ENCODE data around the gene NR2E3.

NR2E3 gene

GRCh38 chr15:71791975-71792374 lies 18.4 kb upstream of the NR2E3 start:
- DNase-seq (ENCODE audit: low read depth, low spot score): no peak

GRCh38 chr15:71792521-71792920 lies 17.8 kb upstream of the NR2E3 start:
- DNase-seq (ENCODE audit: low read depth, low spot score): no peak

- DNase-seq (ENCODE audit: low read depth, low spot score): no peak
Measured at GRCh38 chr15:71798641-71799040, 11.7 kb upstream of the NR2E3 start.

GRCh38 chr15:71800190-71800589 lies 10.2 kb upstream of the NR2E3 start:
- no peak for DNase-seq (ENCODE audit: low read depth, low spot score)

GRCh38 chr15:71800835-71801745 lies 9.3 kb upstream of the NR2E3 start:
- no peak for DNase-seq (ENCODE audit: low read depth, low spot score)

- no peak for DNase-seq (ENCODE audit: low read depth, low spot score)
Measured at GRCh38 chr15:71801935-71802655, 8.3 kb upstream of the NR2E3 start.

GRCh38 chr15:71802770-71803169 lies 7.6 kb upstream of the NR2E3 start:
- DNase-seq (ENCODE audit: low read depth, low spot score): no peak

- DNase-seq (ENCODE audit: low read depth, low spot score): no peak
Measured at GRCh38 chr15:71804226-71804625, 6.1 kb upstream of the NR2E3 start.

GRCh38 chr15:71804695-71805470 lies 5.5 kb upstream of the NR2E3 start:
- no peak for DNase-seq (ENCODE audit: low read depth, low spot score)

- DNase-seq (ENCODE audit: low read depth, low spot score): no peak
Measured at GRCh38 chr15:71806452-71806931, 3.9 kb upstream of the NR2E3 start.

GRCh38 chr15:71807125-71807629 lies 3.2 kb upstream of the NR2E3 start:
- DNase-seq (ENCODE audit: low read depth, low spot score): no peak

GRCh38 chr15:71807691-71808091 lies 2.7 kb upstream of the NR2E3 start:
- no peak for DNase-seq (ENCODE audit: low read depth, low spot score)

- DNase-seq (ENCODE audit: low read depth, low spot score): no peak
Measured at GRCh38 chr15:71808311-71809020, 1.9 kb upstream of the NR2E3 start.

GRCh38 chr15:71809346-71809745 lies 1.0 kb upstream of the NR2E3 start:
- DNase-seq (ENCODE audit: low read depth, low spot score): no peak

- no peak for DNase-seq (ENCODE audit: low read depth, low spot score)
Measured at GRCh38 chr15:71811036-71811736, 832 bp downstream of the NR2E3 start.

GRCh38 chr15:71811752-71812735 lies 1.7 kb downstream of the NR2E3 start:
- no peak for DNase-seq (ENCODE audit: low read depth, low spot score)

GRCh38 chr15:71812966-71813722 lies 2.8 kb downstream of the NR2E3 start:
- no peak for DNase-seq (ENCODE audit: low read depth, low spot score)

GRCh38 chr15:71813723-71814470 lies 3.5 kb downstream of the NR2E3 start:
- no peak for DNase-seq (ENCODE audit: low read depth, low spot score)
